HepG2 (cell line): ENCODE results near the gene NDUFAF3. TPM values are rescaled to one million over a fixed set of nuclear protein-coding genes. Genes with fewer than 3 reads are reported as not detected.

Experiments
- ATAC-seq: fragments of 200-7000 bp; cut with Tn5 transposase; 3 replicates; pipeline ENCODE4 v1.9.1; 2020; ENCODE audit warnings: mild to moderate bottlenecking, moderate library complexity
- BruUV-seq: library from RNA; stranded (reverse); fragments of 400-500 nt; replicated peaks from 2 replicates; lab custom pipeline; 2021; lab: Mats Ljungman, UMichigan
- CTCF ChIA-PET: fragments of 300-600 bp; formaldehyde crosslinking; extraction: SDS; loops from one replicate; lab custom pipeline; 2021; ENCODE audit warnings: low total read pairs, inconsistent platforms, low intra/inter-chr PET ratio; lab: Yijun Ruan, JAX
- POLR2A ChIA-PET: fragments of 350-600 bp; sonication (Branson Sonifier 250); formaldehyde crosslinking; loops from one replicate; lab custom pipeline; 2020; ENCODE audit warnings: antibody characterized with exemption, inconsistent platforms; lab: Yijun Ruan, JAX
- DNase-seq: peaks from one replicate; pipeline ENCODE4 v3.0.0-alpha.2; 2015; ENCODE audit warnings: low spot score
- FAIRE-seq: peaks from 3 replicates; lab custom pipeline; 2011; peaks lifted over from hg19 to GRCh38; lab: Jason Lieb, UNC
- H2AFZ ChIP-seq: one replicate; pipeline ENCODE4 v1.6.1; 2011; ENCODE audit warnings: low read length, inconsistent platforms
- H3K27ac ChIP-seq: fragments of 300-600 bp; 3 replicates; pipeline ENCODE4 v1.8.0; 2011; ENCODE audit warnings: mixed run types, mild to moderate bottlenecking, mixed read lengths, low read length, inconsistent platforms; ENCODE audit not compliant: insufficient read depth; ENCODE audit errors: extremely low read length
- H3K27me3 ChIP-seq, 2 experiments: fragments of 200-600 bp in 1 of 2; 2 replicates in 1 of 2; 3 replicates in 1 of 2; pipeline versions ENCODE4 v1.6.0 to v1.8.0; 2011; ENCODE audit warnings: low read length in 2 of 2, mild to moderate bottlenecking in 2 of 2, moderate library complexity in 2 of 2, inconsistent platforms in 1 of 2; ENCODE audit not compliant: insufficient read depth in 2 of 2, control insufficient read depth in 1 of 2
- H3K36me3 ChIP-seq, 2 experiments: fragments of 200-600 bp in 1 of 2; replicated peaks in 1 of 2; 2 replicates in 1 of 2; 3 replicates in 1 of 2; pipeline versions ENCODE4 v1.5.1 to v1.8.0; 2011; ENCODE audit warnings: low read length in 2 of 2, inconsistent platforms in 1 of 2; ENCODE audit not compliant: insufficient read depth in 2 of 2, control insufficient read depth in 1 of 2
- H3K4me1 ChIP-seq: 2 replicates; pipeline ENCODE4 v1.5.1; 2012; ENCODE audit warnings: low read length, inconsistent platforms; ENCODE audit not compliant: insufficient read depth
- H3K4me2 ChIP-seq: 2 replicates; pipeline ENCODE4 v1.6.0; 2011; ENCODE audit warnings: low read depth, low read length, inconsistent platforms
- H3K4me3 ChIP-seq, 3 experiments: fragments of 200-600 bp in 1 of 3; sonication (generic), shearing (Covaris generic) in 1 of 3; replicated peaks in 1 of 3; 2 replicates each; pipeline ENCODE4 v1.5.1; 2011 to 2016; ENCODE audit warnings: low read length in 3 of 3, inconsistent platforms in 2 of 3, low read depth in 2 of 3, mild to moderate bottlenecking in 2 of 3, control low read depth in 1 of 3, mixed read lengths in 1 of 3; ENCODE audit not compliant: insufficient read depth in 1 of 3
- H3K79me2 ChIP-seq: one replicate; pipeline ENCODE4 v1.6.1; 2011; ENCODE audit warnings: low read length, inconsistent platforms; ENCODE audit not compliant: insufficient read depth
- H3K9ac ChIP-seq: 2 replicates; pipeline ENCODE4 v1.6.0; 2011; ENCODE audit warnings: mild to moderate bottlenecking, low read depth, low read length, inconsistent platforms; ENCODE audit not compliant: insufficient read depth
- H3K9me3 ChIP-seq: 2 replicates; pipeline ENCODE4 v1.5.1; 2012; ENCODE audit warnings: mild to moderate bottlenecking, low read length
- H4K20me1 ChIP-seq: 2 replicates; pipeline ENCODE4 v1.6.0; 2011; ENCODE audit warnings: inconsistent platforms, mild to moderate bottlenecking, low read length, moderate library complexity; ENCODE audit not compliant: insufficient read depth
- GTF2F1 ChIP-seq: fragments of 150-350 bp; IDR thresholded peaks from 2 replicates; pipeline ENCODE4 v1.6.1; 2014; ENCODE audit warnings: low read length
- IRF2 ChIP-seq: IDR thresholded peaks from 2 replicates; pipeline ENCODE4 v1.6.1; 2018; ENCODE audit warnings: missing genetic modification reagents, missing compliant biosample characterization
- JUNB ChIP-seq: sonication (generic); formaldehyde crosslinking; IDR thresholded peaks from 2 replicates; pipeline ENCODE4 v1.8.0; 2022; ENCODE audit warnings: missing genetic modification reagents, mild to moderate bottlenecking, borderline replicate concordance
- NCOA2 ChIP-seq: sonication (generic); formaldehyde crosslinking; IDR thresholded peaks from 2 replicates; pipeline ENCODE4 v1.8.0; 2022; ENCODE audit warnings: inconsistent platforms
- SUZ12 ChIP-seq: fragments of 150-350 bp; IDR thresholded peaks from 2 replicates; pipeline ENCODE4 v1.6.1; 2014; ENCODE audit warnings: low read depth, low read length
- ZFX ChIP-seq: sonication (generic); formaldehyde crosslinking; IDR thresholded peaks from 2 replicates; pipeline ENCODE4 v1.4.0; 2020; ENCODE audit warnings: mild to moderate bottlenecking, low read depth, missing genetic modification reagents, moderate library complexity
- ZFYVE20 ChIP-seq: sonication (generic); formaldehyde crosslinking; IDR thresholded peaks from 2 replicates; pipeline ENCODE4 v1.8.0; 2023; ENCODE audit warnings: low read depth, mild to moderate bottlenecking, moderate library complexity, missing genetic modification reagents, borderline replicate concordance
- ZNF296 ChIP-seq: sonication (generic); formaldehyde crosslinking; conservative IDR thresholded peaks from 2 replicates; pipeline ENCODE4 v1.5.0; 2020; ENCODE audit warnings: mild to moderate bottlenecking, missing genetic modification reagents
- ZNF460 ChIP-seq: sonication (generic); formaldehyde crosslinking; IDR thresholded peaks from 2 replicates; pipeline ENCODE4 v1.5.1; 2020; ENCODE audit warnings: missing genetic modification reagents, mild to moderate bottlenecking, borderline replicate concordance
- ZNF556 ChIP-seq: sonication (generic); formaldehyde crosslinking; IDR thresholded peaks from 2 replicates; pipeline ENCODE4 v1.4.0; 2020; ENCODE audit warnings: mild to moderate bottlenecking, missing genetic modification reagents, borderline replicate concordance
- ZNF775 ChIP-seq: sonication (generic); formaldehyde crosslinking; IDR thresholded peaks from 2 replicates; pipeline ENCODE4 v1.4.0; 2020; ENCODE audit warnings: missing genetic modification reagents, mild to moderate bottlenecking, moderate library complexity, borderline replicate concordance
- WGBS: methylation state at CpG from one replicate; pipeline ENCODE4 v1.1.6; 2017; ENCODE audit warnings: low lambda C conversion rate; 5-methylcytosine and 5-hydroxymethylcytosine counted together
- in situ Hi-C: cut with HindIII; loops from 2 replicates; pipeline ENCODE4 v1.10.0; 2017; ENCODE audit warnings: low pct_unique_long_range_greater_than_20kb; ENCODE audit not compliant: extremely low pct_ligation_motif_present
- intact Hi-C: fragments of 100-400 bp; cut with micrococcal nuclease; formaldehyde crosslinking; loops from one replicate; pipeline ENCODE4 v1.10.0; 2022; ENCODE audit not compliant: unreplicated experiment
- polyA plus RNA-seq, 8 experiments: library from polyadenylated mRNA; depleted of rRNA in 3 of 8; stranded (reverse) in 7 of 8; unstranded in 1 of 8; fragments of >200 nt; fragmentation: Illumina TruSeq in 4 of 8; extraction: Trizol in 4 of 8; gene quantifications; 2 replicates each; pipeline versions ENCODE4 v1.2.1 to v1.2.3, GENCODE V29; 2011 to 2016; ENCODE audit warnings: low read depth in 4 of 8, missing spikeins in 1 of 8, mixed read lengths in 1 of 8; ENCODE audit not compliant: insufficient read depth in 1 of 8
- total RNA-seq, 5 experiments: library from RNA; depleted of rRNA; stranded (reverse); fragments of >200 nt; fragmentation: Illumina TruSeq; extraction: Trizol; gene quantifications; 2 replicates each; pipeline ENCODE4 v1.2.3, GENCODE V29; 2016; ENCODE audit warnings: low read depth in 1 of 5

The NDUFAF3 gene
- total and polyA plus RNA-seq, 2 of the 13 experiments (the other 11 are each of a cell fraction or from before 2014, with no cell fraction given), result 39.0 to 50.0 TPM

GRCh38 chr3:49019941-49020329 is 2.0 kb upstream of the NDUFAF3 start:
- H3K36me3 ChIP-seq, result peaks cover 11 to 27% of the 10 kb centered on the region in 2 experiments; a peak in 4 of 5 replicates
- H3K27me3 ChIP-seq, result no peaks in the 10 kb centered on the region; a peak in 1 of 5 replicates
- intact Hi-C loops, result loop anchor here (5.0 kb wide), 1 partner anchor 72 kb away; the partner anchor contains the start of gene QRICH1
- DNase-seq (no peak), FAIRE-seq (no peak), ATAC-seq (no peak)
- ChIA-PET CTCF (no interaction called here), POLR2A (interaction anchor here (0.6 to 11.1 kb wide), 12 partner anchors 9 to 151 kb away, joined by 3 to 280 read pairs (median 8); partner anchors contain the start of genes ARIH2, IMPDH2, KLHDC8B and LAMB2)
- peak overlapping the region; percentile 99 for H3K27ac ChIP-seq
- in situ Hi-C loops, result no loop called here
- BruUV-seq, result no TSS peak
- TF ChIP-seq GTF2F1 (no peak), IRF2 (0 out of 2 replicates have a peak, but pooled peaks have one; percentile 8), ZFYVE20 (CRISPR knock-in tag) (no peak), ZNF556 (CRISPR knock-in tag) (no peak), ZFX (peak; percentile 35; the same call in 1 of the 2 replicates), JUNB (no peak), ZNF460 (no peak), ZNF775 (0 out of 2 replicates have a peak, but pooled peaks have one; percentile 12), ZNF296 (CRISPR knock-in tag) (no peak), NCOA2 (CRISPR knock-in tag) (no peak), SUZ12 (no peak)
- H3K79me2 ChIP-seq, result peaks cover 27% of the 10 kb centered on the region
- H3K4me2 ChIP-seq, result peak overlapping the region; percentile 89
- H3K4me1 ChIP-seq, result peaks cover 42% of the 10 kb centered on the region
- no peak overlapping the region for H2AFZ ChIP-seq
- H4K20me1 ChIP-seq, result peaks cover 2% of the 10 kb centered on the region; the same call in 1 of the 2 replicates
- H3K4me3 ChIP-seq, result peak overlapping the region; percentile 80 to 96 (median 89)
- peak overlapping the region; percentile 99 for H3K9ac ChIP-seq
- 2% methylated on average over 6 of the region's 12 CpGs for WGBS
- no peaks in the 10 kb centered on the region for H3K9me3 ChIP-seq
